ENCODE data around the gene FBXL17.

The FBXL17 gene

GRCh38 chr5:107888541-107888940 is 493.4 kb downstream of the FBXL17 start:
- no peak for DNase-seq

GRCh38 chr5:107887166-107887943 is 494.5 kb downstream of the FBXL17 start:
- no peak for DNase-seq

GRCh38 chr5:107885601-107886000 is 496.3 kb downstream of the FBXL17 start:
- DNase-seq = no peak

GRCh38 chr5:107884871-107885270 is 497.0 kb downstream of the FBXL17 start:
- DNase-seq = no peak

- no peak for DNase-seq
These were observed 503.2 kb downstream of the FBXL17 start for GRCh38 chr5:107878661-107879060.

GRCh38 chr5:107876906-107877305 is 505.0 kb downstream of the FBXL17 start:
- DNase-seq = no peak

- DNase-seq = no peak
These were observed 505.6 kb downstream of the FBXL17 start for GRCh38 chr5:107876261-107876660.

- DNase-seq = no peak
These were observed 506.1 kb downstream of the FBXL17 start for GRCh38 chr5:107875833-107876232.

GRCh38 chr5:107874795-107875194 is 507.1 kb downstream of the FBXL17 start:
- no peak for DNase-seq

GRCh38 chr5:107873877-107874276 is 508.0 kb downstream of the FBXL17 start:
- DNase-seq = no peak

GRCh38 chr5:107871023-107871422 is 510.9 kb downstream of the FBXL17 start:
- no peak for DNase-seq

GRCh38 chr5:107869438-107870115 is 512.3 kb downstream of the FBXL17 start:
- no peak for DNase-seq

GRCh38 chr5:107868650-107869409 is 513.1 kb downstream of the FBXL17 start:
- DNase-seq = no peak

GRCh38 chr5:107867266-107867665 is 514.6 kb downstream of the FBXL17 start:
- DNase-seq = no peak

- no peak for DNase-seq
These were observed 517.1 kb downstream of the FBXL17 start for GRCh38 chr5:107864793-107865192.

GRCh38 chr5:107863125-107863524 is 518.8 kb downstream of the FBXL17 start:
- no peak for DNase-seq

GRCh38 chr5:107861565-107861964 is 520.3 kb downstream of the FBXL17 start:
- DNase-seq = no peak

GRCh38 chr5:107860044-107860443 is 521.9 kb downstream of the FBXL17 start:
- no peak for DNase-seq

- DNase-seq = no peak
These were observed 523.1 kb downstream of the FBXL17 start for GRCh38 chr5:107858788-107859187.

GRCh38 chr5:107858324-107858723 is 523.6 kb downstream of the FBXL17 start:
- DNase-seq = no peak

GRCh38 chr5:107857785-107858184 is 524.1 kb downstream of the FBXL17 start:
- no peak for DNase-seq

- DNase-seq = no peak
These were observed 526.7 kb downstream of the FBXL17 start for GRCh38 chr5:107855171-107855570.

- no peak for DNase-seq
These were observed 528.2 kb downstream of the FBXL17 start for GRCh38 chr5:107853696-107854095.

- no peak for DNase-seq
These were observed 528.9 kb downstream of the FBXL17 start for GRCh38 chr5:107853031-107853430.

All from suppressor macrophage (primary cell).